Pulmonary artery endothelial cell (primary cell): Measurements from ENCODE around the gene SEC14L5. TPM values are rescaled to one million over a fixed set of nuclear protein-coding genes. Genes with fewer than 3 reads are reported as not detected.

Experiments used
- DNase-seq: peaks from one replicate; pipeline ENCODE4 v3.0.0-alpha.2; 2011; ENCODE audit warnings: low read depth, low spot score
- total RNA-seq: library from RNA; depleted of rRNA; stranded (reverse); fragments of >200 nt; gene quantifications from 2 replicates; pipeline ENCODE4 v1.2.3, GENCODE V29; 2014

SEC14L5 gene
- total RNA-seq, 1 donor from 2014 or later, result not detected

- no peak for DNase-seq
Measured at GRCh38 chr16:5066511-5066910, 108.4 kb downstream of the SEC14L5 start.

Other genes starting within 250 kb of the SEC14L5 start
- gene ANKS3, start 224.1 kb upstream of the SEC14L5 start, total RNA-seq, result 14.3 and 21.6 TPM in 2 replicates
- gene DNAAF8, start 223.8 kb upstream of the SEC14L5 start, total RNA-seq, result 0.33 and 0.42 TPM in 2 replicates
- 5.1 and 6.7 TPM in 2 replicates for gene ZNF500, start 191.2 kb upstream of the SEC14L5 start, total RNA-seq
- gene SEPTIN12, start 170.0 kb upstream of the SEC14L5 start, total RNA-seq, result not detected in 2 replicates
- gene SMIM22, start 163.0 kb upstream of the SEC14L5 start, total RNA-seq, result not detected in 2 replicates
- gene ROGDI, start 155.7 kb upstream of the SEC14L5 start, total RNA-seq, result 10.7 and 11.7 TPM in 2 replicates
- 55.9 and 75.0 TPM in 2 replicates for gene GLYR1, start 111.0 kb upstream of the SEC14L5 start, total RNA-seq
- gene UBN1, start 110.8 kb upstream of the SEC14L5 start, total RNA-seq, result 26.6 and 29.1 TPM in 2 replicates
- 0.26 and 0.71 TPM in 2 replicates for gene PPL, start 21.2 kb upstream of the SEC14L5 start, total RNA-seq
- 16.0 and 23.5 TPM in 2 replicates for gene NAGPA, start 75.6 kb downstream of the SEC14L5 start, total RNA-seq
- not detected in 2 replicates for gene C16orf89, start 107.6 kb downstream of the SEC14L5 start, total RNA-seq
- gene ALG1, start 113.5 kb downstream of the SEC14L5 start, total RNA-seq, result 35.5 and 46.0 TPM in 2 replicates
- gene EEF2KMT, start 139.5 kb downstream of the SEC14L5 start, total RNA-seq, result 8.9 and 16.4 TPM in 2 replicates